Rectal smooth muscle tissue (tissue), 1 donor: ENCODE measurements around the gene TMEM59.
"Not testable (repeated sequence)": the region's sequence is repeated elsewhere in the genome, so short reads cannot be mapped to it uniquely, and the experiment has no call there.

Experiments used
- H3K27ac ChIP-seq: one replicate; pipeline ENCODE4 v1.7.0; 2013; ENCODE audit warnings: low read depth, low read length, inconsistent platforms
- H3K27me3 ChIP-seq: one replicate; pipeline ENCODE4 v1.7.0; 2013; ENCODE audit warnings: low read length; ENCODE audit not compliant: control insufficient read depth, insufficient read depth
- H3K36me3 ChIP-seq: one replicate; pipeline ENCODE4 v1.7.0; 2013; ENCODE audit warnings: low read length; ENCODE audit not compliant: control insufficient read depth, insufficient read depth
- H3K4me1 ChIP-seq: one replicate; pipeline ENCODE4 v1.7.0; 2013; ENCODE audit warnings: low read length; ENCODE audit not compliant: control insufficient read depth, insufficient read depth
- H3K4me3 ChIP-seq: one replicate; pipeline ENCODE4 v1.7.0; 2013; ENCODE audit warnings: low read length
- H3K9ac ChIP-seq: one replicate; pipeline ENCODE4 v1.7.0; 2013; ENCODE audit warnings: low read length

Gene TMEM59

DNA sequence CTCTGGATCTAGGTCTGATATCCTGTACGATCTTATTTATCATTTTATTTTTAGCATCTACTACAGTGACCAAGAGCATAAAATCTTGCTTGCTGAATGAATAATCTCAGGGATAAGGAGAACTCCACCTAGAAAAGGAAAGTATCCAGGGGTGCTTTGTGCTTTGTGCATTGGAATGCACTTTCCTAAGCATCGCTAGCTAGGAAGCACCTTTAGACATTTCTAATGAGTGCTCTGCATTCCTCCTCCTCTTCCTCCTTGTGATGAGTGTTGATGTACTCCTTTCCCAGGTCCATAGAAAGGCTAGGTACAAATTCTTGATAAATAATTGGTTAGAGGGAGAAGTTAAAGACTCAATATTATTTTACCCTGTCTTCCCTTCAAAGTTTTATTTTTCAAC lies 31.8 kb upstream of the TMEM59 start:
- Histone ChIP-seq H3K4me1 (no peaks in the 10 kb centered on the region), H3K4me3 (no peak overlapping the region), H3K27me3 (no peaks in the 10 kb centered on the region), H3K9ac (no peak overlapping the region), H3K36me3 (no peaks in the 10 kb centered on the region), H3K27ac (no peak overlapping the region)

DNA sequence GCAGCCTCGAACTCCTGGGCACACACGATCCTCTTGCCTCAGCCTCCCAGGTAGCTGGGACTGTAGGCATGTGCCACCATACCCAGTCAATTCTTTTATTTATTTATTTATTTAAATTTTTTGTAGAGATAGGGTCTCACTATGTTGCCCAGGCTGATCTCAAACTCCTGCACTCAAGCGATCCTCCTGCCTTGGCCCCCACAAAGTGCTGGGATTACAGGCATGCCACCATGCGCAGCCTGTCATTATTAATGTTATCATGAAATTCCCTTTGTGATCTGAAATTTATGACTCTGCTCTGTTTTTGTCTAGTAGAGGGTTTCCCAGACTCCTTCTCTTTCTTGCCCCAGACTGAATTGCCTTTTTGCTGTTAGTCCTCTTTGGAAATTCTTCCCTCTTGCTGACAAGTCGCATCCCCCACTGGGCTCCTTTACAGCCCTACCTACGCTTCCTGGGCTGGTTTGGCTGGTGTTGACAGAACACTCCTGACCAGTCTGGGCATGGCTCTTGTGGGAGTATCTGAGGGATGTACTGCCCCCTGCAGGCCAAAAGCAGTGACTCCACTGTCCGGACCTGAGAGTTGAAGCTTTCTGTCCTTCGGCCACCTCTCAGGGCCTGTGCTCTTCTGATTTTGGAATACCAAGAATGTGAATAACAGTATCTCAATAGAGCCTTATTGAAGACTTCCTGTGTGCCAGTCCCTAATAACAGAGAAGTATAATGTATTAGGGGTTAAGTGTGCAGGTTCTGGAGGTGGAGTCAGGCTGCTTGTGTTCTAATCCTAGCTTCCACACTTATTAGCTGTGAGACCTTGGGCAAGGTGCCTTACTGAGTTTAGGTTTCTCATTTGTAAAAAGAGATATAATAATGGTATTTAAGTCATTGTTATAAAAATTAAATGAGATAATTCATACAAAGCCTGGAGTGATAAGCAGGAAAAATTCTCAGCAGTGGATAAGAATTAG lies 28.6 kb upstream of the TMEM59 start:
- Histone ChIP-seq H3K36me3 (no peaks in the 10 kb centered on the region), H3K4me3 (no peak overlapping the region), H3K27me3 (no peaks in the 10 kb centered on the region), H3K4me1 (no peaks in the 10 kb centered on the region), H3K9ac (no peak overlapping the region), H3K27ac (no peak overlapping the region)

DNA sequence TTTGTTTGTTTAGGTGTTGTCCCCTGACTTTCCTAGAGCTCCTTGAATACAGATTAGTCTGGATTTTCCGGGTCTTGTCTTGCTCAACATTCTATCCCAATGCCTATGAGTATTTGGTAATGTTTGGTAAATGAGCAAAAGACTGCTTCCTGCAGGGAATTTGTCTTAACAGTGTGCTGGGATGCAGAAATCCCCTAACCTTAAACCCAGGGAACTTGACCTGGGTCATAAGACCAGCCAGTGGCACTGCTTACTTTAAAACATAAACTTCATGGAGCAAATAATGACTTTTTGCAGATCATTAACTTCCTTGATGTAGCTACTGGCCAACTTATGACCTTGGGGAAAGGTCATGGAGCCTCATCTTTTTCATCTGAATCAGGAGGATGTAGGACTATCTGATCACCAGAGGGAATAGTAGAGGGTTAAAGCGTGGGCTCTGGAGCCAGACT lies 27.6 kb upstream of the TMEM59 start:
- Histone ChIP-seq H3K36me3 (no peaks in the 10 kb centered on the region), H3K27ac (no peak overlapping the region), H3K9ac (no peak overlapping the region), H3K4me3 (no peak overlapping the region), H3K27me3 (no peaks in the 10 kb centered on the region), H3K4me1 (no peaks in the 10 kb centered on the region)

- no peak overlapping the region for H3K27ac ChIP-seq
- no peaks in the 10 kb centered on the region for H3K27me3 ChIP-seq
- H3K9ac ChIP-seq = no peak overlapping the region
- H3K36me3 ChIP-seq = no peaks in the 10 kb centered on the region
- H3K4me1 ChIP-seq = no peaks in the 10 kb centered on the region
- no peak overlapping the region for H3K4me3 ChIP-seq
Measured at GRCh38 chr1:54077359-54077758, 24.4 kb upstream of the TMEM59 start.

DNA sequence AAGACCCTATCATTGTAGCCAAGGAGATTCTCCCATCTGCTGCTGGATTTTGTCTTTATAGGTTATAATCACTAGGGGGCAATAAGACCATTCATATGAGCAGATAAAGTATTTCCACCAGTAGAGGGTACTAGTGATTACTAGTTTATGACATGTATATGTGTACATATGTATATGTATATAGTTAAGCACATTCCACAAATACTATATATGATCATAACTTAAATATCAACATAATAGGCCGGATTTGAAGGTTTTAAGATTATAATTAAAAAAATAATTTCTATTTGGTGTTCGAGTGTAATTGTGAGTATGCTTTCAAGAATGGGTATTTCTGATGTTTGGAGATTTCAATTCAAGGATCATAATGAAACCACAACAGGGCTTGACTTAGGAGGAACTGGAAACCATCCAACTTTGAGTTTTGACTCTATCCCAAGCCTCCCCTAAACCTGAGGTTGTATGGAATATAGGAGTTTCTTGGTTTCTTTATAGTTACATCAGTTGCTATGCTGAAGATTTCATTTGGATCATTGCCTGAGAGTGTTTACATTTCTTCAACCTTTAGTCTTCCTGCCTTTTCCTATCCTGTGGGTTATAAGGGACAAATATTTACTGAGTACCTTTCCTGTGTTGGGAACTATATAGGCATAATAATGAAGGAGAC lies 17.3 kb upstream of the TMEM59 start:
- no peak overlapping the region for H3K27ac ChIP-seq
- H3K4me1 ChIP-seq = no peaks in the 10 kb centered on the region
- no peak overlapping the region for H3K4me3 ChIP-seq
- H3K36me3 ChIP-seq = no peaks in the 10 kb centered on the region
- H3K9ac ChIP-seq = no peak overlapping the region
- H3K27me3 ChIP-seq = no peaks in the 10 kb centered on the region

GRCh38 chr1:54069791-54070170 lies 16.8 kb upstream of the TMEM59 start:
- no peak overlapping the region for H3K9ac ChIP-seq
- no peak overlapping the region for H3K27ac ChIP-seq
- H3K27me3 ChIP-seq = no peaks in the 10 kb centered on the region
- H3K4me1 ChIP-seq = no peaks in the 10 kb centered on the region
- no peaks in the 10 kb centered on the region for H3K36me3 ChIP-seq
- H3K4me3 ChIP-seq = no peak overlapping the region

- H3K9ac ChIP-seq = no peak overlapping the region
- no peak overlapping the region for H3K4me3 ChIP-seq
- no peaks in the 10 kb centered on the region for H3K36me3 ChIP-seq
- no peak overlapping the region for H3K27ac ChIP-seq
- H3K27me3 ChIP-seq = no peaks in the 10 kb centered on the region
- H3K4me1 ChIP-seq = no peaks in the 10 kb centered on the region
Measured at GRCh38 chr1:54064299-54064698, 11.3 kb upstream of the TMEM59 start.

- no peak overlapping the region for H3K9ac ChIP-seq
- no peaks in the 10 kb centered on the region for H3K36me3 ChIP-seq
- H3K4me1 ChIP-seq = peaks cover 5% of the 10 kb centered on the region
- H3K27me3 ChIP-seq = no peaks in the 10 kb centered on the region
- H3K27ac ChIP-seq = no peak overlapping the region
- peak overlapping the region; percentile 95 for H3K4me3 ChIP-seq
Measured at GRCh38 chr1:54054438-54054749, 1.4 kb upstream of the TMEM59 start.

DNA sequence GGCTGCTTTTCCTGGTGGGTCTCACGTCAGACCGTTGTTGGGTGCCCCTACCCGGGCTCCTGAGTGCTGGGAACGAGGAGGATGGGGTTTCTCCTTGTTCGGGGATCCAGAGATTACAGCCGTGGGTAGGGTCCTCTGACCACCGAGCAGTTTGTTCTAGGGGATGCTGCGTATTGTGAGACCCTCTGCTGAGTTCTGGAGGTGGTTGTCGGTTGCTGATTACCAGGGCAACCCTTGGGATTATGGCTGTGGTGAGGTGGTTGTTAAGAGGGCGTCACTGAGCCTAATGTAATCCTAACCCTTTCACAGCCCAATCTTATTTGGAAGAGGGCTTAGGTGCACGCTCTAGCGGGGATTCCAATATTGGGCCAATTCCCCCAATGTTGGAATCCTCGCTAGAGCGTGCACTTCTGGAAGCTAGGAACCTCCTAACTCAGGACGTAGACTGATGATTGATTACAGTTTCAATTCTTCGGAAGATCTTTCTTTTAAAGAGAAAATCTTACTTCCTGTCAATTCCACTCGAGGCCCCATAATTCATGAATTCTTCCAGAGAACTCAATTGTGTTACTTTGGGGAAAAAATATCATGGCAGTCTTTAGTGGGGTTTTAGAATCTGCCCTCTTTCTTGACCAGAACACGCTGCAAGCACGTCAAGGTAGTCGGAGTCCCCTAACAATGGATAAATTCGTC lies 887 bp upstream of the TMEM59 start:
- peak overlapping the region; percentile 95 for H3K4me3 ChIP-seq
- H3K36me3 ChIP-seq = no peaks in the 10 kb centered on the region
- peak overlapping the region; percentile 84 for H3K27ac ChIP-seq
- peak overlapping the region; percentile 76 for H3K9ac ChIP-seq
- H3K4me1 ChIP-seq = peaks cover 5% of the 10 kb centered on the region
- no peaks in the 10 kb centered on the region for H3K27me3 ChIP-seq

DNA sequence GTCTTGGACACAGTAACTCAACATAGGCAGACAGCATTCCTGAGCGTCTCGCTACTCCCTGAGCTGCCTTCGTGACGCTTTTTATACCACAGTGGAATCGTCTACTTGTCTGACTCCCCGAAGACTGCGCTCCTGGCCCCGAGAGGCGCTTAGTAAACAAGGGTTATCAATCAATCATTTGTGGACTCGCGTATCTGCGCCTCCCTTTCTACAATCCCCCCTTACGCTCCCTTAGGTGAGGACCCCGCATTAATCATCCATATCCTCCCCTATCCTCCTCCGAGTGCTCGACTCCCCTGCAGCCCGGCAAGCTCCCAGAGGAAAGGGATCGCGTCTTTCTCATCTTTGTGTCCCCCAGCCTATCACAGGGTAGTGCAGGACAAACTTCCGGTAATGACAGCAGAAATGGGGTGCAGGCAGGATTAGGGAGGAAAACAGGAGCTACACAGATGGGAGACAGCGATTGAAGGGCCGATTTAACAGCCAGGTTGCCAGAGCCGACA lies 522 bp downstream of the TMEM59 start:
- Histone ChIP-seq H3K27ac (peak overlapping the region; percentile 96), H3K9ac (peak overlapping the region; percentile 97), H3K36me3 (no peaks in the 10 kb centered on the region), H3K4me3 (peak overlapping the region; percentile 100), H3K4me1 (peaks cover 5% of the 10 kb centered on the region), H3K27me3 (no peaks in the 10 kb centered on the region)

GRCh38 chr1:54051933-54052430 lies 1.0 kb downstream of the TMEM59 start:
- Histone ChIP-seq H3K27me3 (no peaks in the 10 kb centered on the region), H3K27ac (peak overlapping the region; percentile 96), H3K4me1 (peaks cover 5% of the 10 kb centered on the region), H3K4me3 (peak overlapping the region; percentile 100), H3K9ac (peak overlapping the region; percentile 97), H3K36me3 (no peaks in the 10 kb centered on the region)

DNA sequence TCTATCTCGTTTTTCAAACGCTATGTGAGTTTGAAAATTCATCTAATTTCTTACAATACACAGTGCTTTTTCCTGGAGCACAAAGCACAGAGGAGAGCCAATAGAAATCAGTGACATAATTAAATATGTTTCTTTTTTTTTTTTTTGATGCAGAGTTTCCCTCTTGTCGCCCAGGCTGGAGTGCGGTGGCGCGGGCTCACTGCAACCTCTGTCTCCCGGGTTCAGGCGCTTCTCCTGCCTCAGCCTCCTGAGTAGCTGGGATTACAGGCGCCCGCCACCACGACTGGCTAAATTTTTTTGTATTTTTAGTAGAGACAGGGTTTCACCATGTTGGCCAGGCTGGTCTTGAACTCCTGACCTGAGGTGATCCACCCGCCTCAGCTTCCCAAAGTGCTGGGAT lies 2.6 kb downstream of the TMEM59 start:
- not testable (repeated sequence) for H3K9ac ChIP-seq, H3K4me3 ChIP-seq, H3K36me3 ChIP-seq, H3K27me3 ChIP-seq, H3K4me1 ChIP-seq, H3K27ac ChIP-seq
